ENCODE measurements around the gene DHX38.
"Not testable (repeated sequence)": the region's sequence is repeated elsewhere in the genome, so short reads cannot be mapped to it uniquely, and the experiment has no call there.

The DHX38 gene

GRCh38 chr16:72093448-72094265 lies at the start of gene DHX38, which contains the start of gene TXNL4B:
Gene DHX38 (plus strand): TSS chr16:72093847. CDS start chr16:72096158, 2,311 bp downstream.
Gene TXNL4B (minus strand): TSS chr16:72093620. CDS start chr16:72090749, 2,871 bp downstream.
- DNase-seq = peak; percentile 99

GRCh38 chr16:72044296-72044695 lies 49.4 kb upstream of the DHX38 start:
- no peak for DNase-seq

GRCh38 chr16:72044825-72045359 lies 48.8 kb upstream of the DHX38 start:
- DNase-seq = no peak

GRCh38 chr16:72049110-72049509 lies 44.5 kb upstream of the DHX38 start:
- no peak for DNase-seq

- DNase-seq = peak; percentile 28
Measured at GRCh38 chr16:72050769-72051464, 42.7 kb upstream of the DHX38 start.

GRCh38 chr16:72051818-72052217 lies 41.8 kb upstream of the DHX38 start:
- peak; percentile 86 for DNase-seq

GRCh38 chr16:72054254-72054847 lies 39.3 kb upstream of the DHX38 start, which contains the start of gene HP:
Gene HP (plus strand): TSS chr16:72054505. CDS start chr16:72054653, 148 bp downstream.
- peak; percentile 3 for DNase-seq

GRCh38 chr16:72055911-72056310 lies 37.7 kb upstream of the DHX38 start:
- DNase-seq = no peak

GRCh38 chr16:72057313-72057712 lies 36.3 kb upstream of the DHX38 start:
- DNase-seq = not testable (repeated sequence)

GRCh38 chr16:72059060-72059459 lies 34.6 kb upstream of the DHX38 start:
- not testable (repeated sequence) for DNase-seq

- DNase-seq = no peak
Measured at GRCh38 chr16:72060405-72060804, 33.2 kb upstream of the DHX38 start.

- no peak for DNase-seq
Measured at GRCh38 chr16:72061564-72061963, 32.1 kb upstream of the DHX38 start.

- no peak for DNase-seq
Measured at GRCh38 chr16:72064361-72064894, 29.2 kb upstream of the DHX38 start.

GRCh38 chr16:72066747-72067146 lies 26.9 kb upstream of the DHX38 start:
- DNase-seq = peak; percentile 40

GRCh38 chr16:72068930-72069329 lies 24.7 kb upstream of the DHX38 start:
- no peak for DNase-seq

GRCh38 chr16:72072514-72073342 lies 20.9 kb upstream of the DHX38 start:
- no peak for DNase-seq

GRCh38 chr16:72073560-72074230 lies 20.0 kb upstream of the DHX38 start:
- DNase-seq = no peak

- DNase-seq = not testable (repeated sequence)
Measured at GRCh38 chr16:72075067-72075466, 18.6 kb upstream of the DHX38 start.

- not testable (repeated sequence) for DNase-seq
Measured at GRCh38 chr16:72076991-72077706, 16.5 kb upstream of the DHX38 start.

- no peak for DNase-seq
Measured at GRCh38 chr16:72083778-72084404, 9.8 kb upstream of the DHX38 start.

Measured in inflammatory macrophage treated with lipopolysaccharide for 4 hours (primary cell).